Measurements from ENCODE around the gene DNMT1. TPM values are rescaled to one million over a fixed set of nuclear protein-coding genes. Genes with fewer than 3 reads are reported as not detected.

The DNMT1 gene
- total RNA-seq, 6 donors from 2014 or later, result 54.0 to 166 (median 63.9) TPM

- TF ChIP-seq EP300 (IDR thresholded peaks at IDR 0.05), result no peak
- TF ChIP-seq POLR2AphosphoS5 (IDR thresholded peaks at IDR 0.05), result no peak
- no peak for TF ChIP-seq CTCF (IDR thresholded peaks at IDR 0.05)
- TF ChIP-seq POLR2A (IDR thresholded peaks at IDR 0.05), result no peak
- DNase-seq (no peak), ATAC-seq (ENCODE audit: low FRiP score in 2 of 2) (peak in 1 of 2 donors; percentile 52)
- 73 to 88% methylated on average over 9 of the region's 9 CpGs for WGBS, 2 donors
- peak overlapping the region in 2 of 4 donors; percentile 2 to 66 for H3K27ac ChIP-seq
- no peak overlapping the region for H3K4me3 ChIP-seq
- peaks cover 18 to 30% (median 22%) of the 10 kb centered on the region in 4 donors for H3K36me3 ChIP-seq
- H3K27me3 ChIP-seq, result no peaks in the 10 kb centered on the region
- H3K4me1 ChIP-seq, result peaks cover 13 to 33% (median 23%) of the 10 kb centered on the region in 4 donors
- H3K9me3 ChIP-seq, result no peaks in the 10 kb centered on the region
These were observed 74.1 kb downstream of the DNMT1 start for GRCh38 chr19:10120538-10121189.

DNA sequence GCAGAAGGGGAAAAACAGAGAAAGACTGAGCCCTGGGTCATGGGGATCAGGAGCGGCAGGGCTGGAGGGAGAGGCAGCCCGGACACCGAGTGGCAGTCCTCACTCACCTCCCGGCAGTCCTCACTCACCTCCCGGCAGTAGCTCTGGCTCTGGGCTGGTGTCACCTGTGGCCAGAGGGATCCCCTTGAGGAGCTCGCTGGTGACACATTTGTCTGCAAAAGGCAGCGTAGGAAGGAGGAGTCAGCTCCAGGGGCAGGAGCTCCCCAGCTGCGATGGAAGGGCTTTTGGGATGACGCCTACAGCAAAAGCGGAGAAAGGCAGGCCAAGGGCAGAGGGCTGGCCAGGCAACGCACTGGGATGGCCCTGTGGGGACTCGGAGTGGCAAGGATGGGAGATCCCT, 75.8 kb downstream of the DNMT1 start:
- Histone ChIP-seq H3K9me3 (no peaks in the 10 kb centered on the region), H3K4me1 (peaks cover 13 to 33% (median 23%) of the 10 kb centered on the region in 4 donors), H3K27ac (peak overlapping the region; percentile 71 to 90 (median 82)), H3K36me3 (peaks cover 26 to 47% (median 39%) of the 10 kb centered on the region in 4 donors), H3K4me3 (peak overlapping the region; percentile 58 to 98 (median 94)), H3K27me3 (no peaks in the 10 kb centered on the region)
- DNase-seq, result no peak
- TF ChIP-seq POLR2AphosphoS5 (IDR thresholded peaks at IDR 0.05) (no peak), POLR2A (IDR thresholded peaks at IDR 0.05) (no peak), CTCF (IDR thresholded peaks at IDR 0.05) (no peak), EP300 (IDR thresholded peaks at IDR 0.05) (no peak)
- 44 to 51% methylated on average over 10 to 12 of the region's 12 CpGs for WGBS, 2 donors
- ATAC-seq (ENCODE audit: low FRiP score in 2 of 2), result no peak

DNA sequence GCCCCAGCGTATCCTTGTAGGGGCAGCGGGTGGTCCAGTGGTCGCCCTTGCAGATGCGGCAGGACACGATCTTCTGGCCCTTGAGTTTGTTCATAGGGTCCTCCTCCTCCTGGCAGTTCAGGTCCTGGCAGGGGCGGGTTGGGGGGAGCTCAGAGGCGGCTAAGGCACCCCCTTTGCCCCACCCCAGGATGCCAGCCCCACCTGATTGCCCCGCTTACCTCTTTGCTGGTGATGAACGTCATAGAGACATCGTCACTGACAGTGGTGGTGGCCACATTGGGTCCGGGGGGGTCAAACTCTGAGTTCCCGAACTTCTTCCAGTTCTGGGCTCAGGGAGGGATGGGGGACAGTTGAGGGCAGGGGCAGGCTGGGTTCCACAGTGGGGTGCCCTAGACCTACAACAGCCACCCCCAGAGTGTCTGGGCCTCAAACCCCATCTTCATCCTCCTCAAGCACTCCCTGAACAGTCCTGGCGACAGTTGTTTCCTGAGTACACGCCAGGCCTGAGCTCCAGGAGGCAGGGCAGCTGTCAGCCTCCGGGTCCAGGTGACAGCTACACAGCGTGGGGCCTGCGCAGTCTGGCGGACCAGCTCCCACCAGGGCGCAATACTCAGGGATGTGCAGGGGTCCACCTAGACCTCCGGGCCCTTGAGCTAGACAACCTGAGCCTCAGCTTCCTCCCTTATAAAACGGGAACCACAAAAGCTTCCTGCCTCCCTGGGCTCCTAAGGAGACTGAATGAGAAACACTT, 77.7 kb downstream of the DNMT1 start:
- TF ChIP-seq POLR2AphosphoS5 (IDR thresholded peaks at IDR 0.05), result no peak
- no peak for TF ChIP-seq CTCF (IDR thresholded peaks at IDR 0.05)
- TF ChIP-seq EP300 (IDR thresholded peaks at IDR 0.05), result no peak
- TF ChIP-seq POLR2A (IDR thresholded peaks at IDR 0.05), result no peak
- no peaks in the 10 kb centered on the region for H3K27me3 ChIP-seq
- ATAC-seq (ENCODE audit: low FRiP score in 2 of 2), result no peak
- peaks cover 20 to 49% (median 28%) of the 10 kb centered on the region in 4 donors for H3K4me1 ChIP-seq
- H3K4me3 ChIP-seq, result no peak overlapping the region
- H3K36me3 ChIP-seq, result peaks cover 26 to 52% (median 42%) of the 10 kb centered on the region in 4 donors
- 85 to 91% methylated on average over 6 to 15 of the region's 21 CpGs for WGBS, 2 donors
- DNase-seq, result peak in 1 of 2 donors; percentile 65
- H3K27ac ChIP-seq, result no peak overlapping the region
- H3K9me3 ChIP-seq, result no peaks in the 10 kb centered on the region

DNA sequence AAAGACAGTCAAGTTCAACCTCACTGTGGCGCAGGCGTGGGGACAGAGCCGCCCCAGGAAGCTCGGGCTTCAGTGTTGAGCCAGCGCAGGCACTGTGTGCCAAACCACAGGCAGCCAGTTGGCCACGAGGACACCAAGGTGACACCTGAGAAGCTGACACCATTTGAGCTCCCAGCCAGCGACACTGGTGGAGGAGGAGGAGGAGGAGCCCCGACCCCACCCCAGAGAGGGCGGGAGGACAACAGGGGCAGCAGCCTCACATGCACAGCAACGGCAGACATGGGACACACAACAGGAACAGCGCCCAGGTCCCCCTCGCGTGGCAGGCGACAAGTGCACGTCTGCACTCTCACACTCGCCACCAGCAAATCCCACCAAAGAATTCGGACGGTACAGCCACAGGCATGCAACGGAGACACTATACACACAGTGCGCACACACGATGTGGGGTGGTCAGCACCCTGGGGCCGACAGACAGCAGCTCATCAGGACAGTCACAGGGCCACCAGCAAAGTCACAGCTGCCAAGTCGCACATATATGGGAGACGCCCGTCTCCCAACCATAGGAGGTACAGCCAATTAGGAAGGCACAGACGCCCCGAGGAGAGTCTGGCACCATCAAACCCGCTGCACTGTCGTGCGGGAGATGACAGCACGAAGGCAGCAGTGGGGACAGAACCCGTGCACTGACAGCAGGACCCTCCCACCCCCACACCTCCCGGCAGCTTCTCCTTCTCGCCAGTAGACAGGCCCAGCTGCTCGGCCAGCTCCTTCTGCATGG, 78.5 kb downstream of the DNMT1 start:
- Histone ChIP-seq H3K4me3 (no peak overlapping the region), H3K4me1 (peaks cover 20 to 57% (median 26%) of the 10 kb centered on the region in 4 donors), H3K9me3 (no peaks in the 10 kb centered on the region), H3K36me3 (peaks cover 26 to 56% (median 46%) of the 10 kb centered on the region in 4 donors), H3K27me3 (no peaks in the 10 kb centered on the region), H3K27ac (no peak overlapping the region)
- 90 to 91% methylated on average over 11 to 28 of the region's 35 CpGs for WGBS, 2 donors
- ATAC-seq (ENCODE audit: low FRiP score in 2 of 2) (no peak), DNase-seq (peak in 1 of 2 donors; percentile 79)
- TF ChIP-seq POLR2AphosphoS5 (IDR thresholded peaks at IDR 0.05), result no peak
- TF ChIP-seq CTCF (IDR thresholded peaks at IDR 0.05), result peak in 1 of 6 experiments; percentile 12

Data from upper lobe of left lung (tissue), 6 donors.